ENCODE data around the gene PTPN21.

GRCh38 chr14:88488897-88489296 lies 65.9 kb downstream of the PTPN21 start:
- TF ChIP-seq POLR2A (IDR thresholded peaks at IDR 0.05) (no peak), CTCF (IDR thresholded peaks at IDR 0.05) (no peak)
